Liver (tissue), 9 donors: ENCODE measurements around the gene IFT43. TPM values are rescaled to one million over a fixed set of nuclear protein-coding genes. Genes with fewer than 3 reads are reported as not detected.

Source experiments
- DNase-seq: peaks from one replicate; pipeline ENCODE4 v3.0.0-alpha.2; 2017; ENCODE audit warnings: low spot score
- H3K27ac ChIP-seq, 2 donors: one replicate each; pipeline ENCODE4 v1.7.0; 2013; ENCODE audit warnings: inconsistent platforms in 2 of 2, low read length in 2 of 2, control low read depth in 1 of 2, low read depth in 1 of 2, mild to moderate bottlenecking in 1 of 2
- H3K27me3 ChIP-seq, 4 donors: one replicate each; pipeline versions ENCODE4 v1.6.1 to v1.7.0; 2013; ENCODE audit warnings: low read length in 3 of 4, inconsistent platforms in 1 of 4, mild to moderate bottlenecking in 1 of 4, moderate library complexity in 1 of 4; ENCODE audit not compliant: control insufficient read depth in 4 of 4, insufficient read depth in 4 of 4
- H3K36me3 ChIP-seq, 4 donors: one replicate each; pipeline versions ENCODE4 v1.6.1 to v1.7.0; 2013; ENCODE audit warnings: low read length in 3 of 4, mild to moderate bottlenecking in 3 of 4, low read depth in 1 of 4, moderate library complexity in 1 of 4; ENCODE audit not compliant: control insufficient read depth in 4 of 4, insufficient read depth in 3 of 4
- H3K4me1 ChIP-seq, 4 donors: one replicate each; pipeline versions ENCODE4 v1.6.1 to v1.7.0; 2013; ENCODE audit warnings: low read length in 3 of 4, mild to moderate bottlenecking in 3 of 4, moderate library complexity in 1 of 4; ENCODE audit not compliant: control insufficient read depth in 4 of 4, insufficient read depth in 4 of 4
- H3K4me3 ChIP-seq, 3 donors: one replicate each; pipeline versions ENCODE4 v1.6.1 to v1.7.0; 2013; ENCODE audit warnings: low read length in 3 of 3, control low read depth in 1 of 3, low read depth in 1 of 3, mild to moderate bottlenecking in 1 of 3
- H3K9ac ChIP-seq, 2 donors: one replicate each; pipeline ENCODE4 v1.7.0; 2013; ENCODE audit warnings: low read length in 2 of 2, mild to moderate bottlenecking in 2 of 2, moderate library complexity in 2 of 2, control low read depth in 1 of 2, low read depth in 1 of 2
- H3K9me3 ChIP-seq, 4 donors: one replicate each; pipeline versions ENCODE4 v1.6.1 to v1.7.0; 2013; ENCODE audit warnings: low read length in 3 of 4; ENCODE audit not compliant: control insufficient read depth in 4 of 4
- EGR1 ChIP-seq, 2 donors: IDR thresholded peaks; 2 replicates each; pipeline ENCODE4 v1.6.1; 2016 to 2018; ENCODE audit warnings: antibody characterized with exemption in 2 of 2, low read depth in 2 of 2
- FOXA1 ChIP-seq: IDR thresholded peaks from 2 replicates; pipeline ENCODE4 v1.6.1; 2016; ENCODE audit warnings: antibody characterized with exemption
- FOXA2 ChIP-seq: IDR thresholded peaks from 2 replicates; pipeline ENCODE4 v1.6.1; 2016; ENCODE audit warnings: antibody characterized with exemption
- GABPA ChIP-seq, 2 donors: IDR thresholded peaks in 1 of 2; conservative IDR thresholded peaks in 1 of 2; 2 replicates each; pipeline ENCODE4 v1.6.1; 2016; ENCODE audit warnings: antibody characterized with exemption in 2 of 2, mild to moderate bottlenecking in 1 of 2, moderate library complexity in 1 of 2
- HNF4A ChIP-seq, 2 donors: conservative IDR thresholded peaks; 2 replicates each; pipeline ENCODE4 v1.6.1; 2016; ENCODE audit warnings: antibody characterized with exemption in 2 of 2, mild to moderate bottlenecking in 2 of 2
- HNF4G ChIP-seq: IDR thresholded peaks from 2 replicates; pipeline ENCODE4 v1.6.1; 2016; ENCODE audit warnings: antibody characterized with exemption
- JUND ChIP-seq, 2 donors: IDR thresholded peaks; 2 replicates each; pipeline ENCODE4 v1.6.1; 2016; ENCODE audit warnings: antibody characterized with exemption in 2 of 2
- NR2F2 ChIP-seq: IDR thresholded peaks from 2 replicates; pipeline ENCODE4 v1.6.1; 2016; ENCODE audit warnings: antibody characterized with exemption
- RAD21 ChIP-seq, 2 donors: IDR thresholded peaks; 2 replicates each; pipeline ENCODE4 v1.6.1; 2016; ENCODE audit warnings: antibody characterized with exemption in 2 of 2, mild to moderate bottlenecking in 2 of 2
- RXRA ChIP-seq, 2 donors: IDR thresholded peaks; 2 replicates each; pipeline ENCODE4 v1.6.1; 2017 to 2018; ENCODE audit warnings: antibody characterized with exemption in 2 of 2, mild to moderate bottlenecking in 1 of 2
- SP1 ChIP-seq: IDR thresholded peaks from 2 replicates; pipeline ENCODE4 v1.6.1; 2018; ENCODE audit warnings: antibody characterized with exemption, mild to moderate bottlenecking
- TAF1 ChIP-seq: conservative IDR thresholded peaks from 2 replicates; pipeline ENCODE4 v1.6.1; 2016; ENCODE audit warnings: antibody characterized with exemption, mild to moderate bottlenecking
- YY1 ChIP-seq: IDR thresholded peaks from 2 replicates; pipeline ENCODE4 v1.6.1; 2016; ENCODE audit warnings: antibody characterized with exemption, mild to moderate bottlenecking
- WGBS: extraction: QIAGEN DNeasy Blood & Tissue Kit; methylation state at CpG from one replicate; pipeline ENCODE4 v1.1.7; 2013; 5-methylcytosine and 5-hydroxymethylcytosine counted together
- polyA plus RNA-seq, 2 donors: library from polyadenylated mRNA; stranded (reverse) in 1 of 2; unstranded in 1 of 2; fragments of 200-250 nt in 1 of 2; fragments of >200 nt in 1 of 2; fragmentation: Nextera tagmentation in 1 of 2; extraction: Ambion mirVana in 1 of 2; gene quantifications; one replicate each; pipeline versions ENCODE4 v1.2.1 to v1.2.3, GENCODE V29; 2013 to 2015
- total RNA-seq, 2 donors: library from RNA; depleted of rRNA; stranded (reverse); fragments of >200 nt; gene quantifications; one replicate each; pipeline ENCODE4 v1.2.3, GENCODE V29; 2014
- TF ChIP-seq, protein P1 (sequence below): IDR thresholded peaks from 2 replicates; pipeline ENCODE4 v1.6.1; 2016; ENCODE audit warnings: antibody characterized with exemption, mild to moderate bottlenecking
- TF ChIP-seq, protein P2 (sequence below): IDR thresholded peaks from 2 replicates; pipeline ENCODE4 v1.6.1; 2016; ENCODE audit warnings: antibody characterized with exemption
- TF ChIP-seq, protein P3 (sequence below): IDR thresholded peaks from 2 replicates; pipeline ENCODE4 v1.6.1; 2016; ENCODE audit warnings: antibody characterized with exemption
- TF ChIP-seq, protein P4 (sequence below): fragments of 150-350 bp; IDR thresholded peaks from 2 replicates; pipeline ENCODE4 v1.5.1; 2017; ENCODE audit warnings: improper control_type of control experiment, low read depth, low read length; ENCODE audit not compliant: missing input control
- TF ChIP-seq, protein P5 (sequence below): IDR thresholded peaks from 2 replicates; pipeline ENCODE4 v1.6.1; 2016; ENCODE audit warnings: antibody characterized with exemption
- donor health status: healthy.
- donor health status: healthy.
- donor health status: healthy.
- donor health status: healthy.
- donor health status: healthy.

The IFT43 gene
- total and polyA plus RNA-seq, 4 donors: 7.8 to 33.6 (median 19.3) TPM

DNA sequence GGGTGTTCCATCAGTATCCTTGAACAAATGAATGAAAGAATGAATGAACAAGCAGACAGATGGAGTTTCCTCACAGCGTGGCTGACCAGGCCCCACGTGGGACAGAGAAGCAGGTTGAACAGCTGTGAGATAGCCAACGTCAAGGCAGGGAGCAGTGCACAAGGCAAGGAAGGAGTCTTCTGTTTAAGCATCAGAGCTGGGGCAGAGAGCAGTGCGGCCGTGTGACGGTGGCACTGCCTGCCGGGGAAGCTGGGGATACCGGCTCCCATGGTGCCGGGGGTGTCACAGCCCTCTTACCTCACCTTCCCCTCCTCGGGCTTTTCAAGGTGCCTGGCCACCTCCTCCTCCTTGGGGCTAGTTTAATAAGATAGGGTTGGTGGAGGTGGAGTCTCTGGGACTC, 92.9 kb downstream of the IFT43 start:
- Histone ChIP-seq H3K9me3 (no peaks in the 10 kb centered on the region), H3K36me3 (peaks cover 2 to 11% (median 5%) of the 10 kb centered on the region in 4 donors), H3K27ac (no peak overlapping the region), H3K4me1 (no peaks in the 10 kb centered on the region), H3K4me3 (no peak overlapping the region), H3K27me3 (no peaks in the 10 kb centered on the region), H3K9ac (no peak overlapping the region)
- TF ChIP-seq, protein P1, sequence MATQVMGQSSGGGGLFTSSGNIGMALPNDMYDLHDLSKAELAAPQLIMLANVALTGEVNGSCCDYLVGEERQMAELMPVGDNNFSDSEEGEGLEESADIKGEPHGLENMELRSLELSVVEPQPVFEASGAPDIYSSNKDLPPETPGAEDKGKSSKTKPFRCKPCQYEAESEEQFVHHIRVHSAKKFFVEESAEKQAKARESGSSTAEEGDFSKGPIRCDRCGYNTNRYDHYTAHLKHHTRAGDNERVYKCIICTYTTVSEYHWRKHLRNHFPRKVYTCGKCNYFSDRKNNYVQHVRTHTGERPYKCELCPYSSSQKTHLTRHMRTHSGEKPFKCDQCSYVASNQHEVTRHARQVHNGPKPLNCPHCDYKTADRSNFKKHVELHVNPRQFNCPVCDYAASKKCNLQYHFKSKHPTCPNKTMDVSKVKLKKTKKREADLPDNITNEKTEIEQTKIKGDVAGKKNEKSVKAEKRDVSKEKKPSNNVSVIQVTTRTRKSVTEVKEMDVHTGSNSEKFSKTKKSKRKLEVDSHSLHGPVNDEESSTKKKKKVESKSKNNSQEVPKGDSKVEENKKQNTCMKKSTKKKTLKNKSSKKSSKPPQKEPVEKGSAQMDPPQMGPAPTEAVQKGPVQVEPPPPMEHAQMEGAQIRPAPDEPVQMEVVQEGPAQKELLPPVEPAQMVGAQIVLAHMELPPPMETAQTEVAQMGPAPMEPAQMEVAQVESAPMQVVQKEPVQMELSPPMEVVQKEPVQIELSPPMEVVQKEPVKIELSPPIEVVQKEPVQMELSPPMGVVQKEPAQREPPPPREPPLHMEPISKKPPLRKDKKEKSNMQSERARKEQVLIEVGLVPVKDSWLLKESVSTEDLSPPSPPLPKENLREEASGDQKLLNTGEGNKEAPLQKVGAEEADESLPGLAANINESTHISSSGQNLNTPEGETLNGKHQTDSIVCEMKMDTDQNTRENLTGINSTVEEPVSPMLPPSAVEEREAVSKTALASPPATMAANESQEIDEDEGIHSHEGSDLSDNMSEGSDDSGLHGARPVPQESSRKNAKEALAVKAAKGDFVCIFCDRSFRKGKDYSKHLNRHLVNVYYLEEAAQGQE: no peak
- TF ChIP-seq, protein P2, sequence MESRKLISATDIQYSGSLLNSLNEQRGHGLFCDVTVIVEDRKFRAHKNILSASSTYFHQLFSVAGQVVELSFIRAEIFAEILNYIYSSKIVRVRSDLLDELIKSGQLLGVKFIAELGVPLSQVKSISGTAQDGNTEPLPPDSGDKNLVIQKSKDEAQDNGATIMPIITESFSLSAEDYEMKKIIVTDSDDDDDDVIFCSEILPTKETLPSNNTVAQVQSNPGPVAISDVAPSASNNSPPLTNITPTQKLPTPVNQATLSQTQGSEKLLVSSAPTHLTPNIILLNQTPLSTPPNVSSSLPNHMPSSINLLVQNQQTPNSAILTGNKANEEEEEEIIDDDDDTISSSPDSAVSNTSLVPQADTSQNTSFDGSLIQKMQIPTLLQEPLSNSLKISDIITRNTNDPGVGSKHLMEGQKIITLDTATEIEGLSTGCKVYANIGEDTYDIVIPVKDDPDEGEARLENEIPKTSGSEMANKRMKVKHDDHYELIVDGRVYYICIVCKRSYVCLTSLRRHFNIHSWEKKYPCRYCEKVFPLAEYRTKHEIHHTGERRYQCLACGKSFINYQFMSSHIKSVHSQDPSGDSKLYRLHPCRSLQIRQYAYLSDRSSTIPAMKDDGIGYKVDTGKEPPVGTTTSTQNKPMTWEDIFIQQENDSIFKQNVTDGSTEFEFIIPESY: no peak
- no peak for TF ChIP-seq FOXA2
- no peak for TF ChIP-seq HNF4A (conservative IDR thresholded peaks at IDR 0.05)
- TF ChIP-seq HNF4G: no peak
- TF ChIP-seq, protein P3, sequence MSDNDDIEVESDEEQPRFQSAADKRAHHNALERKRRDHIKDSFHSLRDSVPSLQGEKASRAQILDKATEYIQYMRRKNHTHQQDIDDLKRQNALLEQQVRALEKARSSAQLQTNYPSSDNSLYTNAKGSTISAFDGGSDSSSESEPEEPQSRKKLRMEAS: no peak
- no peak for TF ChIP-seq JUND (IDR thresholded peaks at IDR 0.05)
- TF ChIP-seq YY1: no peak
- TF ChIP-seq RXRA (IDR thresholded peaks at IDR 0.05): no peak
- TF ChIP-seq TAF1: no peak
- TF ChIP-seq, protein P4, sequence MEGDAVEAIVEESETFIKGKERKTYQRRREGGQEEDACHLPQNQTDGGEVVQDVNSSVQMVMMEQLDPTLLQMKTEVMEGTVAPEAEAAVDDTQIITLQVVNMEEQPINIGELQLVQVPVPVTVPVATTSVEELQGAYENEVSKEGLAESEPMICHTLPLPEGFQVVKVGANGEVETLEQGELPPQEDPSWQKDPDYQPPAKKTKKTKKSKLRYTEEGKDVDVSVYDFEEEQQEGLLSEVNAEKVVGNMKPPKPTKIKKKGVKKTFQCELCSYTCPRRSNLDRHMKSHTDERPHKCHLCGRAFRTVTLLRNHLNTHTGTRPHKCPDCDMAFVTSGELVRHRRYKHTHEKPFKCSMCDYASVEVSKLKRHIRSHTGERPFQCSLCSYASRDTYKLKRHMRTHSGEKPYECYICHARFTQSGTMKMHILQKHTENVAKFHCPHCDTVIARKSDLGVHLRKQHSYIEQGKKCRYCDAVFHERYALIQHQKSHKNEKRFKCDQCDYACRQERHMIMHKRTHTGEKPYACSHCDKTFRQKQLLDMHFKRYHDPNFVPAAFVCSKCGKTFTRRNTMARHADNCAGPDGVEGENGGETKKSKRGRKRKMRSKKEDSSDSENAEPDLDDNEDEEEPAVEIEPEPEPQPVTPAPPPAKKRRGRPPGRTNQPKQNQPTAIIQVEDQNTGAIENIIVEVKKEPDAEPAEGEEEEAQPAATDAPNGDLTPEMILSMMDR: no peak
- TF ChIP-seq, protein P5, sequence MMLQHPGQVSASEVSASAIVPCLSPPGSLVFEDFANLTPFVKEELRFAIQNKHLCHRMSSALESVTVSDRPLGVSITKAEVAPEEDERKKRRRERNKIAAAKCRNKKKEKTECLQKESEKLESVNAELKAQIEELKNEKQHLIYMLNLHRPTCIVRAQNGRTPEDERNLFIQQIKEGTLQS: no peak
- TF ChIP-seq RAD21 (IDR thresholded peaks at IDR 0.05): no peak
- TF ChIP-seq SP1: no peak
- no peak for TF ChIP-seq GABPA (IDR thresholded peaks at IDR 0.05 in 1 of 2, conservative IDR thresholded peaks at IDR 0.05 in 1 of 2)
- no peak for TF ChIP-seq NR2F2
- TF ChIP-seq EGR1 (IDR thresholded peaks at IDR 0.05; ENCODE audit: low read depth in 2 of 2): no peak
- TF ChIP-seq FOXA1: no peak
- DNase-seq: no peak
- WGBS: 95% methylated on average over 10 of the region's 10 CpGs
